CD4-positive, alpha-beta T cell treated with Interleukin-6 at 100 ng/mL for 8 hours (primary cell): ENCODE data around the gene BLID.

ENCODE experiments used
- DNase-seq: peaks from one replicate; pipeline ENCODE4 v3.0.0-alpha.2; 2020; ENCODE audit warnings: mixed read lengths, low spot score

Gene BLID

GRCh38 chr11:122081073-122081472, 34.9 kb downstream of the BLID start:
- no peak for DNase-seq

- DNase-seq: no peak
Measured at GRCh38 chr11:122077459-122077858, 38.6 kb downstream of the BLID start.

GRCh38 chr11:122076512-122077120, 39.4 kb downstream of the BLID start:
- no peak for DNase-seq

GRCh38 chr11:122075016-122075415, 41.0 kb downstream of the BLID start:
- no peak for DNase-seq

- DNase-seq: no peak
Measured at GRCh38 chr11:122074022-122074421, 42.0 kb downstream of the BLID start.

- no peak for DNase-seq
Measured at GRCh38 chr11:122071709-122072202, 44.3 kb downstream of the BLID start.

- no peak for DNase-seq
Measured at GRCh38 chr11:122069707-122070360, 46.2 kb downstream of the BLID start.

- no peak for DNase-seq
Measured at GRCh38 chr11:122068837-122069236, 47.2 kb downstream of the BLID start.

GRCh38 chr11:122068141-122068540, 47.9 kb downstream of the BLID start:
- DNase-seq: no peak
